Nephron (organoid): ENCODE data around the gene PWWP3B.
A peak's percentile ranks its signal among the peaks of the same experiment; 100 is the strongest.

Experiments used
- H3K27ac Mint-ChIP-seq, 3 experiments: 2 replicates each; pipeline ENCODE4 v1.8.0; 2020; ENCODE audit warnings: mixed read lengths in 3 of 3, mild to moderate bottlenecking in 2 of 3, moderate library complexity in 1 of 3
- H3K27me3 Mint-ChIP-seq: 2 replicates; pipeline ENCODE4 v1.8.0; 2021; ENCODE audit warnings: low read depth, mild to moderate bottlenecking, moderate library complexity, mixed read lengths
- H3K36me3 Mint-ChIP-seq: 2 replicates; pipeline ENCODE4 v1.8.0; 2020; ENCODE audit warnings: low read depth, mixed read lengths
- H3K4me1 Mint-ChIP-seq: 2 replicates; pipeline ENCODE4 v1.8.0; 2020; ENCODE audit warnings: mixed read lengths
- H3K4me3 Mint-ChIP-seq, 3 experiments: 2 replicates each; pipeline ENCODE4 v1.8.0; 2020; ENCODE audit warnings: mild to moderate bottlenecking in 3 of 3, mixed read lengths in 3 of 3, moderate library complexity in 2 of 3
- H3K9me3 Mint-ChIP-seq: 2 replicates; pipeline ENCODE4 v1.8.0; 2020; ENCODE audit warnings: mixed read lengths
- CTCF ChIP-seq, 3 experiments: fragments of 200-600 bp; sonication (generic); IDR thresholded peaks; one replicate each; pipeline ENCODE4 v1.5.0; 2021; ENCODE audit warnings: antibody characterized with exemption in 3 of 3; ENCODE audit not compliant: unreplicated experiment in 3 of 3

Gene PWWP3B

GRCh38 chrX:106168107-106168506 lies at the start of gene PWWP3B:
Gene PWWP3B (plus strand): TSS chrX:106168305. CDS start chrX:106205433, 37,128 bp downstream.
- Mint-ChIP-seq H3K27me3 (peaks cover 4% of the 10 kb centered on the region), H3K9me3 (no peaks in the 10 kb centered on the region), H3K4me1 (peaks cover 5% of the 10 kb centered on the region), H3K36me3 (no peaks in the 10 kb centered on the region), H3K27ac (peak within 1 kb of the TSS; percentile 30 to 56 (median 50)), H3K4me3 (peak within 1 kb of the TSS; percentile 83 to 90 (median 87))
- no peak for TF ChIP-seq CTCF (IDR thresholded peaks at IDR 0.05; ENCODE audit: unreplicated experiment in 3 of 3)

- H3K9me3 Mint-ChIP-seq, result peaks cover 32% of the 10 kb centered on the region
- no peak for TF ChIP-seq CTCF (IDR thresholded peaks at IDR 0.05; ENCODE audit: unreplicated experiment in 3 of 3)
- H3K4me1 Mint-ChIP-seq, result no peaks in the 10 kb centered on the region
- H3K4me3 Mint-ChIP-seq, result no peak overlapping the region
- no peak overlapping the region for H3K27ac Mint-ChIP-seq
- H3K36me3 Mint-ChIP-seq, result no peaks in the 10 kb centered on the region
- H3K27me3 Mint-ChIP-seq, result no peaks in the 10 kb centered on the region
Measured at GRCh38 chrX:106139048-106139447, 29.1 kb upstream of the PWWP3B start.

- Mint-ChIP-seq H3K4me3 (no peak overlapping the region), H3K4me1 (no peaks in the 10 kb centered on the region), H3K27ac (no peak overlapping the region), H3K36me3 (no peaks in the 10 kb centered on the region), H3K27me3 (no peaks in the 10 kb centered on the region), H3K9me3 (peaks cover 26% of the 10 kb centered on the region)
- no peak for TF ChIP-seq CTCF (IDR thresholded peaks at IDR 0.05; ENCODE audit: unreplicated experiment in 3 of 3)
Measured at GRCh38 chrX:106144755-106145639, 23.1 kb upstream of the PWWP3B start.

GRCh38 chrX:106150701-106151100 lies 17.4 kb upstream of the PWWP3B start:
- no peaks in the 10 kb centered on the region for H3K27me3 Mint-ChIP-seq
- H3K27ac Mint-ChIP-seq, result no peak overlapping the region
- H3K9me3 Mint-ChIP-seq, result peaks cover 9% of the 10 kb centered on the region

GRCh38 chrX:106159861-106160282 lies 8.2 kb upstream of the PWWP3B start:
- no peaks in the 10 kb centered on the region for H3K4me1 Mint-ChIP-seq
- H3K4me3 Mint-ChIP-seq, result no peak overlapping the region
- TF ChIP-seq CTCF (IDR thresholded peaks at IDR 0.05; ENCODE audit: unreplicated experiment in 3 of 3), result no peak
- no peaks in the 10 kb centered on the region for H3K27me3 Mint-ChIP-seq
- no peak overlapping the region for H3K27ac Mint-ChIP-seq
- no peaks in the 10 kb centered on the region for H3K9me3 Mint-ChIP-seq
- H3K36me3 Mint-ChIP-seq, result no peaks in the 10 kb centered on the region

More at GRCh38 chrX:106150701-106151100, 17.4 kb upstream of the PWWP3B start:
- Mint-ChIP-seq H3K4me3 (no peak overlapping the region), H3K4me1 (no peaks in the 10 kb centered on the region), H3K36me3 (no peaks in the 10 kb centered on the region)
- no peak for TF ChIP-seq CTCF (IDR thresholded peaks at IDR 0.05; ENCODE audit: unreplicated experiment in 3 of 3)

- Mint-ChIP-seq H3K27ac (no peak overlapping the region), H3K4me1 (peaks cover 5% of the 10 kb centered on the region), H3K9me3 (no peaks in the 10 kb centered on the region), H3K27me3 (peaks cover 4% of the 10 kb centered on the region), H3K4me3 (no peak overlapping the region), H3K36me3 (no peaks in the 10 kb centered on the region)
- peak; percentile 35 to 56 (median 52) for TF ChIP-seq CTCF (IDR thresholded peaks at IDR 0.05; ENCODE audit: unreplicated experiment in 3 of 3)
Measured at GRCh38 chrX:106170318-106170717, 2.2 kb downstream of the PWWP3B start.
